CD14-positive monocyte (primary cell): Measurements from ENCODE around the gene MEX3A. TPM values are rescaled to one million over a fixed set of nuclear protein-coding genes. Genes with fewer than 3 reads are reported as not detected.
A peak's percentile ranks its signal among the peaks of the same experiment; 100 is the strongest.

ENCODE experiments used
- DNase-seq, 3 donors: peaks; one replicate each; pipeline ENCODE4 v3.0.0-alpha.2; 2011 to 2022
- H2AFZ ChIP-seq: 2 replicates; pipeline ENCODE4 v1.6.0; 2012; ENCODE audit warnings: mild to moderate bottlenecking, low read depth, low read length, inconsistent platforms; ENCODE audit not compliant: insufficient read depth, poor library complexity, severe bottlenecking
- H3K27ac ChIP-seq, 2 donors: 1 replicate in 1 of 2; 2 replicates in 1 of 2; pipeline ENCODE4 v1.5.1; 2012 to 2013; ENCODE audit warnings: low read length in 2 of 2, control low read depth in 1 of 2, inconsistent platforms in 1 of 2, low read depth in 1 of 2, mild to moderate bottlenecking in 1 of 2
- H3K27me3 ChIP-seq, 2 donors: one replicate each; pipeline versions ENCODE4 v1.6.0 to v1.6.1; 2011 to 2013; ENCODE audit warnings: low read length in 2 of 2; ENCODE audit not compliant: control insufficient read depth in 2 of 2, insufficient read depth in 2 of 2
- H3K36me3 ChIP-seq, 2 donors: replicated peaks in 1 of 2; 1 replicate in 1 of 2; 2 replicates in 1 of 2; pipeline versions ENCODE4 v1.5.1 to v1.6.1; 2012 to 2013; ENCODE audit warnings: low read length in 2 of 2, control low read depth in 1 of 2, inconsistent platforms in 1 of 2, mild to moderate bottlenecking in 1 of 2; ENCODE audit not compliant: insufficient read depth in 2 of 2, control insufficient read depth in 1 of 2
- H3K4me1 ChIP-seq, 2 donors: 1 replicate in 1 of 2; 2 replicates in 1 of 2; pipeline versions ENCODE4 v1.5.1 to v1.6.1; 2012 to 2013; ENCODE audit warnings: low read length in 2 of 2, control low read depth in 1 of 2, inconsistent platforms in 1 of 2, mild to moderate bottlenecking in 1 of 2, moderate library complexity in 1 of 2; ENCODE audit not compliant: insufficient read depth in 2 of 2, control insufficient read depth in 1 of 2
- H3K4me2 ChIP-seq: replicated peaks from 2 replicates; pipeline ENCODE3; 2012; ENCODE audit warnings: low read length, moderate library complexity, mild to moderate bottlenecking; ENCODE audit not compliant: poor library complexity, severe bottlenecking; ENCODE audit errors: extremely low read depth
- H3K4me3 ChIP-seq, 3 experiments: fragments of 200-600 bp in 1 of 3; sonication (generic) in 1 of 3; replicated peaks in 1 of 3; 1 replicate in 2 of 3; 2 replicates in 1 of 3; pipeline ENCODE4 v1.5.1; 2011 to 2013; ENCODE audit warnings: low read length in 3 of 3, mild to moderate bottlenecking in 3 of 3, control low read depth in 2 of 3, low read depth in 2 of 3, inconsistent platforms in 1 of 3, moderate library complexity in 1 of 3
- H3K79me2 ChIP-seq: 2 replicates; pipeline ENCODE4 v1.6.0; 2012; ENCODE audit warnings: mild to moderate bottlenecking, control low read depth, inconsistent platforms, low read length, moderate library complexity; ENCODE audit not compliant: insufficient read depth
- H3K9ac ChIP-seq: 2 replicates; pipeline ENCODE4 v1.6.0; 2017; ENCODE audit warnings: low read length, mild to moderate bottlenecking; ENCODE audit not compliant: insufficient read depth, poor library complexity, severe bottlenecking
- H3K9me3 ChIP-seq, 2 donors: replicated peaks in 1 of 2; 1 replicate in 1 of 2; 2 replicates in 1 of 2; pipeline versions ENCODE4 v1.5.1 to v1.6.1; 2012 to 2013; ENCODE audit warnings: low read length in 2 of 2, control low read depth in 1 of 2; ENCODE audit not compliant: control insufficient read depth in 1 of 2, insufficient read depth in 1 of 2
- H4K20me1 ChIP-seq: 2 replicates; pipeline ENCODE4 v1.6.0; 2012; ENCODE audit warnings: mild to moderate bottlenecking, low read length, control low read depth, moderate library complexity; ENCODE audit not compliant: insufficient read depth
- H3K27ac Mint-ChIP-seq, 7 donors: one replicate each; pipeline ENCODE4 v1.8.0; 2020; ENCODE audit warnings: mild to moderate bottlenecking in 7 of 7, mixed read lengths in 7 of 7, moderate library complexity in 6 of 7, inconsistent platforms in 2 of 7
- H3K27me3 Mint-ChIP-seq, 3 donors: one replicate each; pipeline ENCODE4 v1.8.0; 2021 to 2022; ENCODE audit warnings: low read depth in 3 of 3, mild to moderate bottlenecking in 3 of 3, mixed read lengths in 3 of 3, moderate library complexity in 3 of 3, inconsistent platforms in 1 of 3
- H3K36me3 Mint-ChIP-seq, 2 donors: one replicate each; pipeline ENCODE4 v1.8.0; 2020; ENCODE audit warnings: mixed read lengths in 2 of 2, inconsistent platforms in 1 of 2, mild to moderate bottlenecking in 1 of 2
- H3K4me1 Mint-ChIP-seq: one replicate; pipeline ENCODE4 v1.8.0; 2020; ENCODE audit warnings: mild to moderate bottlenecking, mixed read lengths
- H3K4me3 Mint-ChIP-seq, 2 donors: one replicate each; pipeline ENCODE4 v1.8.0; 2020; ENCODE audit warnings: mild to moderate bottlenecking in 2 of 2, mixed read lengths in 2 of 2, moderate library complexity in 1 of 2
- H3K9me3 Mint-ChIP-seq, 7 donors: one replicate each; pipeline ENCODE4 v1.8.0; 2020 to 2022; ENCODE audit warnings: mixed read lengths in 7 of 7, mild to moderate bottlenecking in 6 of 7, moderate library complexity in 6 of 7, inconsistent platforms in 2 of 7
- WGBS: methylation state at CpG from one replicate; pipeline ENCODE4 v1.1.5; 2013; ENCODE audit warnings: missing lambda C conversion rate; ENCODE audit not compliant: insufficient coverage; 5-methylcytosine and 5-hydroxymethylcytosine counted together
- intact Hi-C, 2 donors: fragments of 100-400 bp; cut with micrococcal nuclease; formaldehyde crosslinking; loops; one replicate each; pipeline versions ENCODE4 v1.15.0 to v1.15.1; 2023
- polyA plus RNA-seq, 3 donors: library from polyadenylated mRNA; depleted of rRNA in 1 of 3; unstranded in 2 of 3; stranded (reverse) in 1 of 3; fragments of 300-500 nt in 2 of 3; fragments of >200 nt in 1 of 3; fragmentation: Illumina TruSeq in 2 of 3; gene quantifications; 1 replicate in 2 of 3; 2 replicates in 1 of 3; pipeline ENCODE4 v1.2.3, GENCODE V29; 2012 to 2021
- TF ChIP-seq, protein P1 (sequence below): fragments of 200-600 bp; IDR thresholded peaks from one replicate; pipeline ENCODE4 v1.8.0; 2022; ENCODE audit warnings: antibody characterized with exemption, mild to moderate bottlenecking

The MEX3A gene
- polyA plus RNA-seq, 3 donors: not detected

DNA sequence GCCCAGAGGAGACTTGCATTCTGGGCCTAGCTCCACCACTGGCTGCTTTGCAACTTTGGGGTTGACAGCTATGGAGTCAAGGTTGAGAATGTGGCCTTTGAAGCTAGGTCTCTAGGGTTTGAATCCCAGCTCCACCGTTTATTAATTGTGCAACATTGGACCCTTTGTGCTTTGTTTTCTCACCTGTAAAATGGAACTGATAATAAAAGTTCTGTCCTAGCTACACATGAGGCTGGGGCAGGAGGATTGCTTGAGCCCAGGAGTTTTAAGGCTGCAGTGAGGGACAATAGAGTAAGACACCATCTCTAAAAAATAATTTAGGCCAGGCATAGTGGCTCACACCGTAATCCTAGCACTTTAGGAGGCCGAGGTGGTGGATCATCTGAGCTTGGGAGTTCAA is 17.0 kb upstream of the MEX3A start:
- peaks cover 92 to 100% (median 96%) of the 10 kb centered on the region in 3 donors for H3K27me3 Mint-ChIP-seq
- no peak overlapping the region for H3K4me3 ChIP-seq
- no peak overlapping the region for H3K4me2 ChIP-seq
- H3K79me2 ChIP-seq: no peaks in the 10 kb centered on the region
- DNase-seq: no peak
- no peaks in the 10 kb centered on the region for H3K36me3 ChIP-seq
- TF ChIP-seq, protein P1, sequence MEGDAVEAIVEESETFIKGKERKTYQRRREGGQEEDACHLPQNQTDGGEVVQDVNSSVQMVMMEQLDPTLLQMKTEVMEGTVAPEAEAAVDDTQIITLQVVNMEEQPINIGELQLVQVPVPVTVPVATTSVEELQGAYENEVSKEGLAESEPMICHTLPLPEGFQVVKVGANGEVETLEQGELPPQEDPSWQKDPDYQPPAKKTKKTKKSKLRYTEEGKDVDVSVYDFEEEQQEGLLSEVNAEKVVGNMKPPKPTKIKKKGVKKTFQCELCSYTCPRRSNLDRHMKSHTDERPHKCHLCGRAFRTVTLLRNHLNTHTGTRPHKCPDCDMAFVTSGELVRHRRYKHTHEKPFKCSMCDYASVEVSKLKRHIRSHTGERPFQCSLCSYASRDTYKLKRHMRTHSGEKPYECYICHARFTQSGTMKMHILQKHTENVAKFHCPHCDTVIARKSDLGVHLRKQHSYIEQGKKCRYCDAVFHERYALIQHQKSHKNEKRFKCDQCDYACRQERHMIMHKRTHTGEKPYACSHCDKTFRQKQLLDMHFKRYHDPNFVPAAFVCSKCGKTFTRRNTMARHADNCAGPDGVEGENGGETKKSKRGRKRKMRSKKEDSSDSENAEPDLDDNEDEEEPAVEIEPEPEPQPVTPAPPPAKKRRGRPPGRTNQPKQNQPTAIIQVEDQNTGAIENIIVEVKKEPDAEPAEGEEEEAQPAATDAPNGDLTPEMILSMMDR: no peak
- H3K4me3 Mint-ChIP-seq: peak overlapping the region in 1 of 2 donors; percentile 76
- no peak overlapping the region for H3K9ac ChIP-seq
- H3K4me1 ChIP-seq: peaks cover 27 to 36% of the 10 kb centered on the region in 2 donors
- intact Hi-C loops: loop anchor here in 1 of 2 donors (10.0 kb wide), 1 partner anchor 66 kb away; no protein-coding TSS in a partner anchor
- WGBS: 86% methylated on average over 1 of the region's 3 CpGs
- H3K27me3 ChIP-seq: peaks cover 54 to 100% of the 10 kb centered on the region in 2 donors
- H4K20me1 ChIP-seq: no peaks in the 10 kb centered on the region
- peaks cover 0 to 18% (median 3%) of the 10 kb centered on the region in 7 donors for H3K9me3 Mint-ChIP-seq
- H3K36me3 Mint-ChIP-seq: peaks cover 11 to 21% of the 10 kb centered on the region in 2 donors
- H3K27ac Mint-ChIP-seq: peak overlapping the region in 3 of 7 donors; percentile 18 to 56 (median 21)
- peaks cover 39% of the 10 kb centered on the region for H3K4me1 Mint-ChIP-seq
- H3K9me3 ChIP-seq: peaks cover 0 to 4% of the 10 kb centered on the region in 2 donors
- no peak overlapping the region for H2AFZ ChIP-seq
- no peak overlapping the region for H3K27ac ChIP-seq

DNA sequence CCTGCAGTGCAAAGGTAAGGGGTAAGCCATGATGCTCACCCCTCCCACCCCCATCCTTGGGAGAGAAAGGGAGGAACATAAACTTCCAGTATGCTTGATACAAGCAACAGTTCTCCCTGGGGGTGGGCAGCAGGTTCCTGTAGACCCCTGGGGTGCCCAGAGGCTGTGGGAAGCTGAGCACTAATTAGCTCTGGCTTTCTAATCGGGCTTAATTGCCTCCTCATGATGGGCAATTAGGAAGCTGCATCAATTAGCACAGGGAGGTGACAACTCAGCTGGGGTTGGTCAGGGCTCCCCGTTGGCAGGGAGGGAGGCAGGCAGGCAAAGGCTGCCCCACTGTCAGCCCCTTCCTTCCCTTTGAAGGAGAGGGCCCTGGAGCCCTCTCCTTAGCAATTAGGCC is 16.5 kb upstream of the MEX3A start:
- Histone ChIP-seq H3K4me3 (no peak overlapping the region), H4K20me1 (no peaks in the 10 kb centered on the region), H3K27ac (no peak overlapping the region), H3K4me1 (peaks cover 22 to 31% of the 10 kb centered on the region in 2 donors), H3K27me3 (peaks cover 57 to 100% of the 10 kb centered on the region in 2 donors), H3K79me2 (no peaks in the 10 kb centered on the region), H3K4me2 (no peak overlapping the region), H3K36me3 (no peaks in the 10 kb centered on the region), H3K9me3 (peaks cover 0 to 4% of the 10 kb centered on the region in 2 donors), H3K9ac (no peak overlapping the region), H2AFZ (no peak overlapping the region)
- H3K4me1 Mint-ChIP-seq: peaks cover 34% of the 10 kb centered on the region
- H3K27ac Mint-ChIP-seq: peak overlapping the region in 2 of 7 donors; percentile 28 to 58
- peaks cover 10 to 20% of the 10 kb centered on the region in 2 donors for H3K36me3 Mint-ChIP-seq
- intact Hi-C loops: loop anchor here in 1 of 2 donors (10.0 kb wide), 1 partner anchor 66 kb away; no protein-coding TSS in a partner anchor
- DNase-seq: no peak
- peaks cover 0 to 15% (median 2%) of the 10 kb centered on the region in 7 donors for H3K9me3 Mint-ChIP-seq
- H3K4me3 Mint-ChIP-seq: peak overlapping the region in 1 of 2 donors; percentile 83
- 83% methylated on average over 2 of the region's 2 CpGs for WGBS
- TF ChIP-seq, protein P1: no peak
- H3K27me3 Mint-ChIP-seq: peaks cover 92 to 100% (median 97%) of the 10 kb centered on the region in 3 donors
